Mesodermal cell (in vitro differentiated cells): ENCODE measurements around the gene WDR88.

Experiments
- H3K27ac ChIP-seq: 2 replicates; pipeline ENCODE4 v1.7.0; 2013; ENCODE audit warnings: mild to moderate bottlenecking, low read depth, low read length, moderate library complexity; ENCODE audit not compliant: severe bottlenecking
- H3K36me3 ChIP-seq: 2 replicates; pipeline ENCODE4 v1.7.1; 2013; ENCODE audit warnings: mild to moderate bottlenecking, low read length, moderate library complexity; ENCODE audit not compliant: control insufficient read depth, insufficient read depth
- H3K4me1 ChIP-seq: one replicate; pipeline ENCODE4 v1.7.1; 2013; ENCODE audit warnings: mild to moderate bottlenecking, low read length; ENCODE audit not compliant: insufficient read depth, control insufficient read depth, poor library complexity, severe bottlenecking
- H3K4me3 ChIP-seq: 2 replicates; pipeline ENCODE4 v1.7.0; 2013; ENCODE audit warnings: low read length, control low read depth, mild to moderate bottlenecking; ENCODE audit not compliant: insufficient read depth, poor library complexity, severe bottlenecking; ENCODE audit errors: extremely low read depth
- H3K9me3 ChIP-seq: 2 replicates; pipeline ENCODE4 v1.7.1; 2013; ENCODE audit warnings: mild to moderate bottlenecking, low read length, moderate library complexity; ENCODE audit not compliant: control insufficient read depth
- WGBS, 2 experiments: methylation state at CpG; one replicate each; pipeline ENCODE4 v1.1.5; 2013; ENCODE audit warnings: missing lambda C conversion rate in 2 of 2; ENCODE audit not compliant: insufficient coverage in 2 of 2; 5-methylcytosine and 5-hydroxymethylcytosine counted together

WDR88 gene

DNA sequence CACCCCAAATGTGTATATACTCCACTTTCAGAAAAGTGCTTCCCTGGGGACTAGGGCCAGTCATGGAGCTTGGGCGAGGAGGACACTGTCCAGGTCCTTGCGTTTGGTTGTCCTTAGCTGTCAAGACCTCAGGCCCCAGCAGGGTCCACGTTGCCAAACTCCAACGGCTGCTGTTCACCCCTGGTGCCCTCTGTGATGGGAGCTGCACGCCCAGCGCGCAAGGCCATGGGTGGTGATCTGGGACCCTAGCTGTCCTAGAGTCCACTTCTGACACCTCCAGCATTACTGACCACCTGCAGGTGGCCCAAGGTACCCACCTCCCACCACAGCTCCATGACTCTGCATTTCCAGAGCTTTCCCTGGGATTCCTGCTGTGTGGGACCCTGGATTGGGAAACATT lies 66.3 kb downstream of the WDR88 start:
- no peak overlapping the region for H3K4me3 ChIP-seq
- H3K27ac ChIP-seq: no peak overlapping the region
- 88 to 97% methylated on average over 6 to 7 of the region's 7 CpGs for WGBS, 2 experiments
- peaks cover 18% of the 10 kb centered on the region for H3K36me3 ChIP-seq
- no peaks in the 10 kb centered on the region for H3K4me1 ChIP-seq
- H3K9me3 ChIP-seq: no peaks in the 10 kb centered on the region

DNA sequence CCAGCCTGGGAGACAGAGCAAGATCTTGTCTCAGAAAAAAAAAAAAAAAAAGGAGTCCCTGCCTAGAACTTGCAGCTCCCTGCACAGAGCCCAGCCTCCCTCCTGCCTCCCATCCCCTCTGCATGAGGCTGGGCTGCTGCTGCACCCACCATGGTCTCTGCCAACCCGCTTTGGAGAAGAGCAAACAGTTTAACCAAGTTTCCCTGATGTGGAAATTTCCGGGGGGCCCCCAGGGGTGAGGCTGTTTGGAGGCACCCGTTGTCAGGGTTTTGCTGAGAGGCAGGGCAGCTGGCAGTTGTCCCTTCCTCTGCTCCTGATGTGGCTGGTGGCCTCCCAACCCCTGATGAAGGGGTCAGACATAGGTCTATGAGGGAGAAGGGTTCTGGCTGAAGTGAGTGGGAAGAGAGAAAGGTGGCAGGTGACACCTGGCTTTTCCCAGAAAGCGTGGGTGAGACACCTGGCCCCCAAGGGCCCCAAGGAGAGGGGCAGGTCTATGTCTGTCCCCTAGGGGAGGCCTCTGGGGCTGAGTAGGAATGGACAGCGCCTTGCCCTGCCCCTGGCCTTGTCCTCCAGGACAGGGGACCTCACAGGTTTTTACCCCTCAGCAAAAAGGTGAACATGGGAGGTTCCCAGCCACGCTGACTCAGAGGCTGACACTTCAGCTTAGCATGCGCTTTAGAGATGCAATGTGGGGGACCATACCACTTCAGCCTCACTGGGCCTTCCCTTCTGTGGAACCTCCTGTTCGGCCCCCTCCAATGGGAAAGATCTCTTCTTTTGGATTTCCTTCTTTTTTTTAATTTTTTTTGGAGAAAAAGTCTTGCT lies 67.7 kb downstream of the WDR88 start:
- no peak overlapping the region for H3K27ac ChIP-seq
- no peak overlapping the region for H3K4me3 ChIP-seq
- H3K4me1 ChIP-seq: no peaks in the 10 kb centered on the region
- H3K36me3 ChIP-seq: peaks cover 28% of the 10 kb centered on the region
- 79 to 93% methylated on average over 6 to 8 of the region's 8 CpGs for WGBS, 2 experiments
- H3K9me3 ChIP-seq: no peaks in the 10 kb centered on the region

- H3K27ac ChIP-seq: no peak overlapping the region
- no peaks in the 10 kb centered on the region for H3K9me3 ChIP-seq
- H3K36me3 ChIP-seq: peaks cover 28% of the 10 kb centered on the region
- 78 to 95% methylated on average over 3 to 6 of the region's 6 CpGs for WGBS, 2 experiments
- no peak overlapping the region for H3K4me3 ChIP-seq
- no peaks in the 10 kb centered on the region for H3K4me1 ChIP-seq
Measured at GRCh38 chr19:33201473-33201872, 69.6 kb downstream of the WDR88 start.

DNA sequence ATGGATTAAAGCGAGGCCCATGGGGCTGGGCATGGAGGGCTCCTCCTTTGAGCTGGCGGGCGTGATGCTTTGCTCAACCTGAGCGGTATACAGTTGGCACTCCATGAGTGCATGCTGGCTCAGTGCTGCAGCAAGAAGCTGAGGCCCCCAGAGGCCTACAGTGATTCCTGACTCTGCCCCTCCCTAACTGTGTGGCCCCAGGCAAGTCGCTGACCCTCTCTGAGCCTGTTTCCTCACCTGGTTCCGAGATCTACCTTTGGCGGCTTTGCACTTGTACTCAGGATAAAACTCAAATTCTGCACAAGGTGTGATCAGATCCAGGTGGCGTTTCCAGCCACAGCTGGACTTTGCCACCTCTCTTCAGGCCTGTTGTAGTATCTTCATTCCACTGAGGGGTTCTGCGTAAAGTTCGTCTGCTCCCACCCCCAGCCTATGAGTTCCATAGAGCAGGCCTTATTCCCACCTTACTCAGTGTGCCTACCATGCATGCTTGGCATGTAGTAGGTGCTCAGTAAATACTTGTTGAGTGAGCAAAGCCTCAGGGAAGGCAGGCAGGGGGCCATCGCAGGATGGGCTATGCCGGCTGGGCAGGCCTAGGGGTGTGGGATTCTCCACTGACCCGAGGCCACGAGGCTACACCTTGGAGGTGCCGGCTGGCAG lies 70.1 kb downstream of the WDR88 start:
- Histone ChIP-seq H3K36me3 (peaks cover 24% of the 10 kb centered on the region), H3K27ac (no peak overlapping the region), H3K9me3 (no peaks in the 10 kb centered on the region), H3K4me1 (no peaks in the 10 kb centered on the region), H3K4me3 (no peak overlapping the region)
- 92 to 96% methylated on average over 13 of the region's 15 CpGs for WGBS, 2 experiments

GRCh38 chr19:33202546-33203507 lies 70.9 kb downstream of the WDR88 start:
- Histone ChIP-seq H3K4me3 (no peak overlapping the region), H3K27ac (no peak overlapping the region), H3K36me3 (peaks cover 20% of the 10 kb centered on the region), H3K9me3 (no peaks in the 10 kb centered on the region), H3K4me1 (no peaks in the 10 kb centered on the region)
- 91 to 92% methylated on average over 21 to 26 of the region's 27 CpGs for WGBS, 2 experiments

DNA sequence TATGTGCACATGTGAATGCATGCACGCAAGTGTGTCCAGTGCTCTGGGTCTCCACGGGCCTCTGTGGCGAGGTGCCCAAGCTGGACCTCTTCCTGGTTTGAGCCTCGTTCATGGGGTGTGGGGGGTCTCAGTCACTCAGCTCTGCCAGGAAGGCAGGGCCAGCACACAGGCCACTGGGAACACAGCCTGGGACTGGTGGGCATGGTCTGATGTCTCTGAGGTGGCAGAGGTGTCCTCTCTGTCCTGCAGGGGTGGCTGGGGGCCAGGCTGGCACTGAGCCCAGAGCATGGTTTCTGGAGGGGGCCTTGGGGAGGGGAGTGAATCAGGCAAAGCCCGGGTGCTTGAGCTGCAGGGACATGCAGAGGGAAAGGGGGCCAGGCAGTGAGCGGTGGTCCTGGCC lies 71.6 kb downstream of the WDR88 start:
- Histone ChIP-seq H3K9me3 (no peaks in the 10 kb centered on the region), H3K27ac (no peak overlapping the region), H3K4me1 (no peaks in the 10 kb centered on the region), H3K36me3 (peaks cover 13% of the 10 kb centered on the region), H3K4me3 (no peak overlapping the region)
- WGBS, 2 experiments: 85 to 100% methylated on average over 5 of the region's 6 CpGs

DNA sequence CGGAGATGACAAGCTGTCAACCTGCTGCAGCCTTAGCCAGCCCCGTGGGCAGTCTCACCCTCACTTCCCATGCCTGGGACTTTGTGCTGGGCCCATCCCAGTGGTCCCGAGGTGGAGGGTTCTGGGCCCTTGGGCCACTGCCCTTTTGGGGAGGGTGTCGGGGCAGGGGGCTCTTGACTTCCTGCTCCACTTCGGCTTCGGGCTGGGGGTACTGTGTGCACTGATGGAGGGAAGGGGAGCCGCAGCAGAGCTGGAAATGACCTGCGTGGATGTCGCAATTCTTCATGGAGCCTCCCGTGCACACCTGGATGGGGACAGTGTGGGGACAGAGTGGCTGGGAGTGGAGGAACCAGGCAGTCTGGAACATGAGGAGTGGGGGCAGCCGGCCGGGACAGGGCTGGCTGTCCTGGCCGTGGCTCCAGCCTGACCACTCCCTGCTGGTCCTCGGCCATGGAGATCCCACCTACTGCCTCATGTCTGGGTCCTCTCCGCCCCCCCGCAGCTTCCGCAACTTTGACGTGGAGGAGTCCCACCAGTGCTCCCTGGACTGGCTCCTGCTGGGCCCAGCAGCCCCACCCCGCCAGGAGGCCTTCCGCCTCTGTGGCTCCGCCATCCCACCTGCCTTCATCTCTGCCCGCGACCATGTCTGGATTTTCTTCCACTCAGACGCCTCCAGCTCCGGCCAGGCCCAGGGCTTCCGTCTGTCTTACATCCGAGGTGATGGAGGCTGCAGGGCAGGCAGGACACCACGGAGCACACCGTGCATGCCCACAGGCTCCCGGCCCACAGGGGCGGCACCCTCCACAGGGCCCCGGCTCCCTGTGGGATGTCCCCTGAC lies 72.4 kb downstream of the WDR88 start:
- H3K9me3 ChIP-seq: no peaks in the 10 kb centered on the region
- H3K36me3 ChIP-seq: peaks cover 13% of the 10 kb centered on the region
- H3K4me3 ChIP-seq: no peak overlapping the region
- no peaks in the 10 kb centered on the region for H3K4me1 ChIP-seq
- H3K27ac ChIP-seq: no peak overlapping the region
- WGBS, 2 experiments: 94 to 96% methylated on average over 25 to 32 of the region's 32 CpGs

GRCh38 chr19:33205110-33205509 lies 73.2 kb downstream of the WDR88 start:
- Histone ChIP-seq H3K4me1 (no peaks in the 10 kb centered on the region), H3K4me3 (no peak overlapping the region), H3K9me3 (no peaks in the 10 kb centered on the region), H3K36me3 (peaks cover 13% of the 10 kb centered on the region), H3K27ac (no peak overlapping the region)
- WGBS, 2 experiments: 97 to 98% methylated on average over 25 to 26 of the region's 27 CpGs

DNA sequence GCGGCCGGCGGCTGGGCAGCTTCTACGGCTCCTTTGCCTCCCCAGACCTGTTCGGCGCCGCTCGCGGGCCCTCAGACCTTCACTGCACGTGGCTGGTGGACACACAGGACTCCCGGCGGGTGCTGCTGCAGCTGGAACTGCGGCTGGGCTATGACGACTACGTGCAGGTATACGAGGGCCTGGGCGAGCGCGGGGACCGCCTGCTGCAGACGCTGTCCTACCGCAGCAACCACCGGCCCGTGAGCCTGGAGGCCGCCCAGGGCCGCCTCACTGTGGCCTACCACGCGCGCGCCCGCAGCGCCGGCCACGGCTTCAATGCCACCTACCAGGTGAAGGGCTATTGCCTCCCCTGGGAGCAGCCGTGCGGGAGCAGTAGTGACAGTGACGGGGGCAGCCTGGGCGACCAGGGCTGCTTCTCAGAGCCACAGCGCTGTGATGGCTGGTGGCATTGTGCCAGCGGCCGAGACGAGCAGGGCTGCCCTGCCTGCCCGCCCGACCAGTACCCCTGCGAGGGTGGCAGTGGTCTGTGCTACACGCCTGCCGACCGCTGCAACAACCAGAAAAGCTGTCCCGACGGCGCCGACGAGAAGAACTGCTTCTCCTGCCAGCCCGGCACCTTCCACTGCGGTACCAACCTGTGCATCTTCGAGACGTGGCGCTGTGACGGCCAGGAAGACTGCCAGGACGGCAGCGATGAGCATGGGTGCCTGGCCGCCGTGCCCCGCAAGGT lies 73.8 kb downstream of the WDR88 start:
- 96 to 98% methylated on average over 56 to 61 of the region's 64 CpGs for WGBS, 2 experiments
- no peak overlapping the region for H3K27ac ChIP-seq
- no peak overlapping the region for H3K4me3 ChIP-seq
- no peaks in the 10 kb centered on the region for H3K4me1 ChIP-seq
- H3K9me3 ChIP-seq: no peaks in the 10 kb centered on the region
- H3K36me3 ChIP-seq: peaks cover 13% of the 10 kb centered on the region
